Testis (tissue), 3 donors: ENCODE data around the gene APRT. TPM values are rescaled to one million over a fixed set of nuclear protein-coding genes. Genes with fewer than 3 reads are reported as not detected.

Experiments
- DNase-seq: peaks from one replicate; pipeline ENCODE4 v3.0.0-alpha.2; 2019
- H3K27ac ChIP-seq, 2 donors: fragments of 200-600 bp; sonication (generic); one replicate each; pipeline ENCODE4 v1.5.1; 2019
- H3K27me3 ChIP-seq: fragments of 200-600 bp; sonication (generic); one replicate; pipeline ENCODE4 v1.5.1; 2019
- H3K36me3 ChIP-seq: fragments of 200-600 bp; sonication (generic); one replicate; pipeline ENCODE4 v1.5.1; 2017; ENCODE audit warnings: low read depth; ENCODE audit errors: missing control alignments
- H3K4me1 ChIP-seq: fragments of 200-600 bp; sonication (generic); one replicate; pipeline ENCODE4 v1.5.1; 2019
- H3K4me3 ChIP-seq, 2 donors: fragments of 200-600 bp; sonication (generic); one replicate each; pipeline ENCODE4 v1.5.1; 2017 to 2019
- H3K9me3 ChIP-seq: fragments of 200-600 bp; sonication (generic); one replicate; pipeline ENCODE4 v1.5.1; 2017
- POLR2A ChIP-seq: fragments of 450-650 bp; IDR thresholded peaks from one replicate; pipeline ENCODE4 v1.6.1; 2017; ENCODE audit warnings: antibody characterized with exemption, mild to moderate bottlenecking, moderate library complexity
- WGBS, 2 donors: methylation state at CpG; one replicate each; pipeline ENCODE4 v1.1.5; 2018; 5-methylcytosine and 5-hydroxymethylcytosine counted together
- intact Hi-C: fragments of 100-400 bp; cut with DNase I; formaldehyde crosslinking; loops from one replicate; pipeline ENCODE4 v1.15.1; 2023; ENCODE audit warnings: low total_unique reads
- polyA plus RNA-seq: library from polyadenylated mRNA; stranded (reverse); fragments of 350-450 nt; fragmentation: Illumina TruSeq; extraction: RNeasy Lipid Tissue Mini Kit (QIAGEN cat#74804); gene quantifications from one replicate; pipeline ENCODE4 v1.2.3, GENCODE V29; 2014; ENCODE audit warnings: low read depth, low replicate concordance; ENCODE audit not compliant: insufficient read depth
- total RNA-seq, 2 donors: library from RNA; depleted of rRNA; stranded (reverse); fragments of >200 nt; gene quantifications; one replicate each; pipeline ENCODE4 v1.2.3, GENCODE V29; 2016
- TF ChIP-seq, protein P1 (sequence below), 3 experiments: fragments of 450-650 bp in 2 of 3; fragments of 200-600 bp in 1 of 3; sonication (generic) in 1 of 3; IDR thresholded peaks; one replicate each; pipeline ENCODE4 v1.5.1; 2016 to 2019; ENCODE audit warnings: antibody characterized with exemption in 3 of 3, mild to moderate bottlenecking in 2 of 3, moderate library complexity in 1 of 3

Gene APRT
- total and polyA plus RNA-seq, 3 donors from 2014 or later: 62.1 to 86.0 (median 82.1) TPM

DNA sequence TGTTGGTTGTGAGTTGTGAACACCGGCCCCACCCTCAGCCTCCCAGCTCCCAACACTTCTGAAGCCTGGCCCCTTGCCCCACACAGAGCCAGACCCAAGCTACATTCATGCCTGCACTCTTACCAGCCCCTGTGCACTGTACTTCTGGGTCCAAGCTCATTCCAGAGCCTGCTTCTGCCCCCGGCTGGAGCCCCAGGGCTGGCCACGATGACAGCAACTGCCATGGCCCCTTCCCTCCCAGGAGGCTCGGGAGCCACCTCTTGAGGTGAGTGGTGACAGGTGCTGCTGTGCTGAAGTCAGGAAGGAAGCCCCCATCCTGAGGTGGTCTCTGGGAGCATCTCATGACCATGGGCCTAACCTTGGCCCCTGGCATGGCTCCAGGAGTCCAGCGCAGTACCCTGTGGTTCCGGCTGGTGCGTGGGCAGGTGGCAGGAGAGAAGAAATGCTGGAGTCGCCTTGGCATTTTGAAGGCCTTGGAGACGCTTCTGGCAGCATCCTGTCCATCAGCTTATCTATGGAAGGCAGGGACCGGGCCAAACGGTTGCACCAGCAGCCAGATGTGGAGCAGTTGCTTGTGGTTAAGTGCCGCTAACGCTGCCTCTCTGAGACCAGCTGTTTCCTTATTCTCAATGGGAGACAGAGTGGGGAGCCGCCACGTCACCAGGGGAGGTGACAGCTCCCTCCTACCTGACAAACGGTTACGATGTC, 12.0 kb downstream of the APRT start:
- no peak for DNase-seq
- Histone ChIP-seq H3K27me3 (no peaks in the 10 kb centered on the region), H3K36me3 (no peaks in the 10 kb centered on the region), H3K4me3 (no peak overlapping the region), H3K27ac (no peak overlapping the region), H3K4me1 (peaks cover 6% of the 10 kb centered on the region), H3K9me3 (no peaks in the 10 kb centered on the region)
- WGBS, 2 donors: 75 to 77% methylated on average over 12 to 17 of the region's 17 CpGs
- TF ChIP-seq, protein P1, sequence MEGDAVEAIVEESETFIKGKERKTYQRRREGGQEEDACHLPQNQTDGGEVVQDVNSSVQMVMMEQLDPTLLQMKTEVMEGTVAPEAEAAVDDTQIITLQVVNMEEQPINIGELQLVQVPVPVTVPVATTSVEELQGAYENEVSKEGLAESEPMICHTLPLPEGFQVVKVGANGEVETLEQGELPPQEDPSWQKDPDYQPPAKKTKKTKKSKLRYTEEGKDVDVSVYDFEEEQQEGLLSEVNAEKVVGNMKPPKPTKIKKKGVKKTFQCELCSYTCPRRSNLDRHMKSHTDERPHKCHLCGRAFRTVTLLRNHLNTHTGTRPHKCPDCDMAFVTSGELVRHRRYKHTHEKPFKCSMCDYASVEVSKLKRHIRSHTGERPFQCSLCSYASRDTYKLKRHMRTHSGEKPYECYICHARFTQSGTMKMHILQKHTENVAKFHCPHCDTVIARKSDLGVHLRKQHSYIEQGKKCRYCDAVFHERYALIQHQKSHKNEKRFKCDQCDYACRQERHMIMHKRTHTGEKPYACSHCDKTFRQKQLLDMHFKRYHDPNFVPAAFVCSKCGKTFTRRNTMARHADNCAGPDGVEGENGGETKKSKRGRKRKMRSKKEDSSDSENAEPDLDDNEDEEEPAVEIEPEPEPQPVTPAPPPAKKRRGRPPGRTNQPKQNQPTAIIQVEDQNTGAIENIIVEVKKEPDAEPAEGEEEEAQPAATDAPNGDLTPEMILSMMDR (IDR thresholded peaks at IDR 0.05): no peak
- TF ChIP-seq POLR2A: no peak
- intact Hi-C loops: no loop called here

DNA sequence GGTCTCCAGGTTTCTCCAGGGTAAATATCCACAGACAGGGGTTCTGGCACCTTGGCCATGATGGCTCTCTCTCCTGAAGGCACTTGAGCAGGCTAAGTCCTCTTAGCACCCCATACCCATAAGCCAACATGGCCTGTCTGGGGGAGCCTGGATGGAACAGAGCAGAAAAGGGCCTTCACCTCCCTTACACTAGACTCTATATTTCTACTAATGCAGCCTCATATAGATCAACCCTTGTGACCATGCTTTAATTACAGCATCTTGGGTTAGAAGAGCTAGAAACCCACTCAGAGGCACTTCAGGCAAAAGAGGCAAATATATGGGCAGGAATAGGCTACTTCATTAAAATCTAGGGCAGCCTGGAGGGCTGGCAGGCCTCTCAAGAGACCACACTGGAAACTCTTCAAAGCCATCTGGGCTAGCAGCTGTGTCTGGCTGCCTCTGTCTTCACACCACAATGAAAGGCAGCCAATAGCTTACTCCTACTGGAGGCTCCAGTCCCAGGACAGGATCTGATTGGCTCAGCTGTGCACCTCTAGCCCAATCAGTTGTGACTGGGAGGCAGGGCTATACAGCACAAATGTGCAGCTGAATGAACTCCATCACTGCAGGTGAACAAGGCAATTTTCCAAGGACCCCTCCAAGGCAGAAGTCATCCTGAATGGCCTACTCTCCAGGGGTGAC, 12.8 kb downstream of the APRT start:
- H3K9me3 ChIP-seq: no peaks in the 10 kb centered on the region
- no peak overlapping the region for H3K27ac ChIP-seq
- no peaks in the 10 kb centered on the region for H3K36me3 ChIP-seq
- peaks cover under 1% of the 10 kb centered on the region for H3K4me1 ChIP-seq
- intact Hi-C loops: no loop called here
- no peaks in the 10 kb centered on the region for H3K27me3 ChIP-seq
- no peak overlapping the region for H3K4me3 ChIP-seq
- no peak for DNase-seq
- no peak for TF ChIP-seq POLR2A
- TF ChIP-seq, protein P1 (IDR thresholded peaks at IDR 0.05): no peak

DNA sequence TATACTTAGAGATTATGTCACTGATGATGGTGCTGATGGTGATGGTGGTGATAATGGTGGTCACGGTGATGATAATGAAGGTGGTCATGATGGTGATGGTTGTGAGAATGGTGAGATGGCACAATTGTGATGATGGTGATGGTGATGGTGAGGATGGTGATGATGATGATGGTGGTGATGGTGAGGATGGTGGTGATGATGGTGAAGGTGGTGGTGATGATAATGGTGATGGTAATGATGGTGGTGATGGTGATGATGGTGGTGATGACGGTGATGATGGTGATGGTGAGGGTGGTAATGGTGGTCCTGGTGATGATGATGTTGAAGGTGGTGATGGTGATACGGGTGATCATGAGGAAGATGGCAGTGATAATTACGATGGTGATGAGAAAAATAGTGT, 13.7 kb downstream of the APRT start:
- 85 to 89% methylated on average over 4 of the region's 4 CpGs for whole genome bisulfite sequencing, 2 donors
- Histone ChIP-seq H3K27ac (no peak overlapping the region), H3K4me1 (no peaks in the 10 kb centered on the region)

DNA sequence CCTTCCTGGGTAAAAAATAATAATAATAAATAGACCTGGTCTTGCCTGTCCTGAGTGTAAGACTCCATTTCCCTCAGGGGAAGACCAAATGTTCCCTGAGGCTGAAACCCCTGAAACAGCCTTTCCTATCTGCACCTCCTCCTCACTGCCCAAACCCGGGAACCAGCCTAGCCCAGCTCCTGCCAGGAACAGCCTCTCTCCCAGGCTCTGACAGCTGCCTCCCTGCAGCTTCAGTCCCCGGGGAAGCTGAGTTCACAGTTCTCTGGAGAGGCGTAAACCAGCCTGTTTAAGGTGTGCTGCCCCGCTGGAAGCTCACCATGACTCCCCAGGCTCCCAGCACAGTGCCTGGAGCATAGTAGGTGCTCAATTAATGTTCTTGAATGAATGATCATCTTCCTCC, 15.4 kb downstream of the APRT start:
- intact Hi-C loops: no loop called here
- TF ChIP-seq POLR2A: no peak
- TF ChIP-seq, protein P1 (IDR thresholded peaks at IDR 0.05): no peak
- Histone ChIP-seq H3K4me1 (no peaks in the 10 kb centered on the region), H3K27ac (no peak overlapping the region), H3K36me3 (no peaks in the 10 kb centered on the region), H3K4me3 (no peak overlapping the region), H3K27me3 (no peaks in the 10 kb centered on the region), H3K9me3 (no peaks in the 10 kb centered on the region)
- no peak for DNase-seq
- 61 to 68% methylated on average over 2 to 4 of the region's 4 CpGs for WGBS, 2 donors

More for the DNA sequence above, 13.7 kb downstream of the APRT start:
- no peaks in the 10 kb centered on the region for H3K9me3 ChIP-seq
- TF ChIP-seq, protein P1 (IDR thresholded peaks at IDR 0.05): no peak
- no peak for TF ChIP-seq POLR2A
- no peak overlapping the region for H3K4me3 ChIP-seq
- intact Hi-C loops: no loop called here
- no peaks in the 10 kb centered on the region for H3K36me3 ChIP-seq
- DNase-seq: no peak
- no peaks in the 10 kb centered on the region for H3K27me3 ChIP-seq
